HepG2 (cell line): ENCODE results near the gene CTSZ. TPM values are rescaled to one million over a fixed set of nuclear protein-coding genes. Genes with fewer than 3 reads are reported as not detected.

Experiments used
- BCL6 ChIP-seq: IDR thresholded peaks from 2 replicates; pipeline ENCODE4 v1.6.1; 2016; ENCODE audit warnings: missing genetic modification reagents, missing compliant biosample characterization
- BCLAF1 ChIP-seq: fragments of 450-650 bp; IDR thresholded peaks from 2 replicates; pipeline ENCODE4 v1.6.1; 2017; ENCODE audit warnings: mild to moderate bottlenecking
- HDAC1 ChIP-seq: sonication (generic); formaldehyde crosslinking; IDR thresholded peaks from 2 replicates; pipeline ENCODE4 v1.5.1; 2020; ENCODE audit warnings: mild to moderate bottlenecking, missing genetic modification reagents
- HNRNPK ChIP-seq: fragments of 200-400 bp; formaldehyde crosslinking; IDR thresholded peaks from 2 replicates; pipeline ENCODE4 v1.6.1; 2018; ENCODE audit warnings: low read length, low read depth, moderate library complexity, mild to moderate bottlenecking; ENCODE audit not compliant: poor library complexity, severe bottlenecking
- KDM5B ChIP-seq: sonication (generic); formaldehyde crosslinking; IDR thresholded peaks from 2 replicates; pipeline ENCODE4 v1.4.0; 2020; ENCODE audit warnings: missing genetic modification reagents, mild to moderate bottlenecking, borderline replicate concordance
- MNT ChIP-seq: fragments of 450-650 bp; IDR thresholded peaks from 2 replicates; pipeline ENCODE4 v1.6.1; 2016
- MZF1 ChIP-seq: sonication (generic); formaldehyde crosslinking; IDR thresholded peaks from 2 replicates; pipeline ENCODE4 v1.8.1; 2023; ENCODE audit warnings: mild to moderate bottlenecking, missing genetic modification reagents, borderline replicate concordance
- PAWR ChIP-seq: sonication (generic); formaldehyde crosslinking; IDR thresholded peaks from 2 replicates; pipeline ENCODE4 v1.4.0; 2020; ENCODE audit warnings: missing genetic modification reagents, mild to moderate bottlenecking, borderline replicate concordance
- SALL1 ChIP-seq: sonication (generic); formaldehyde crosslinking; IDR thresholded peaks from 2 replicates; pipeline ENCODE4 v1.8.0; 2022; ENCODE audit warnings: mild to moderate bottlenecking, missing genetic modification reagents
- SMAD1 ChIP-seq: sonication (generic); formaldehyde crosslinking; IDR thresholded peaks from 2 replicates; pipeline ENCODE4 v1.4.0; 2020; ENCODE audit warnings: missing genetic modification reagents, low read depth, mild to moderate bottlenecking, borderline replicate concordance
- SOX6 ChIP-seq, 2 experiments: fragments of 450-650 bp in 1 of 2; sonication (generic) in 1 of 2; formaldehyde crosslinking in 1 of 2; IDR thresholded peaks; 2 replicates each; pipeline versions ENCODE4 v1.4.0 to v1.6.1; 2017 to 2020; ENCODE audit warnings: antibody characterized with exemption in 1 of 2, mild to moderate bottlenecking in 1 of 2, missing genetic modification reagents in 1 of 2
- ZC3H13 ChIP-seq: sonication (generic); formaldehyde crosslinking; IDR thresholded peaks from 2 replicates; pipeline ENCODE4 v1.8.1; 2023; ENCODE audit warnings: mild to moderate bottlenecking, missing genetic modification reagents, moderate library complexity
- ZEB1 ChIP-seq: IDR thresholded peaks from 2 replicates; pipeline ENCODE4 v1.6.1; 2012; ENCODE audit warnings: mild to moderate bottlenecking, low read depth, inconsistent platforms; ENCODE audit not compliant: insufficient replicate concordance
- ZFP36L2 ChIP-seq: sonication (generic); formaldehyde crosslinking; IDR thresholded peaks from 2 replicates; pipeline ENCODE4 v1.4.0; 2020; ENCODE audit warnings: missing genetic modification reagents
- ZMYM3 ChIP-seq: sonication (generic); formaldehyde crosslinking; IDR thresholded peaks from 2 replicates; pipeline ENCODE4 v1.5.1; 2020; ENCODE audit warnings: mild to moderate bottlenecking, missing genetic modification reagents
- ZNF292 ChIP-seq: sonication (generic); formaldehyde crosslinking; IDR thresholded peaks from 2 replicates; pipeline ENCODE4 v1.8.1; 2022; ENCODE audit warnings: mild to moderate bottlenecking, low read depth, missing genetic modification reagents, borderline replicate concordance
- ZNF451 ChIP-seq: sonication (generic); formaldehyde crosslinking; IDR thresholded peaks from 2 replicates; pipeline ENCODE4 v1.5.0; 2020; ENCODE audit warnings: mild to moderate bottlenecking, missing genetic modification reagents
- ZNF704 ChIP-seq: sonication (generic); formaldehyde crosslinking; IDR thresholded peaks from 2 replicates; pipeline ENCODE4 v1.8.1; 2023; ENCODE audit warnings: mild to moderate bottlenecking, inconsistent platforms, moderate library complexity, missing genetic modification reagents, borderline replicate concordance
- ZNF891 ChIP-seq: sonication (generic); formaldehyde crosslinking; IDR thresholded peaks from 2 replicates; pipeline ENCODE4 v1.5.0; 2020; ENCODE audit warnings: mild to moderate bottlenecking, missing genetic modification reagents
- polyA plus RNA-seq, 8 experiments: library from polyadenylated mRNA; depleted of rRNA in 3 of 8; stranded (reverse) in 7 of 8; unstranded in 1 of 8; fragments of >200 nt; fragmentation: Illumina TruSeq in 4 of 8; extraction: Trizol in 4 of 8; gene quantifications; 2 replicates each; pipeline versions ENCODE4 v1.2.1 to v1.2.3, GENCODE V29; 2011 to 2016; ENCODE audit warnings: low read depth in 4 of 8, missing spikeins in 1 of 8, mixed read lengths in 1 of 8; ENCODE audit not compliant: insufficient read depth in 1 of 8
- total RNA-seq, 5 experiments: library from RNA; depleted of rRNA; stranded (reverse); fragments of >200 nt; fragmentation: Illumina TruSeq; extraction: Trizol; gene quantifications; 2 replicates each; pipeline ENCODE4 v1.2.3, GENCODE V29; 2016; ENCODE audit warnings: low read depth in 1 of 5
- TF ChIP-seq, protein P1 (sequence below): sonication (generic); formaldehyde crosslinking; IDR thresholded peaks from 2 replicates; pipeline ENCODE4 v1.5.1; 2020; ENCODE audit warnings: mild to moderate bottlenecking, moderate library complexity, missing genetic modification reagents
- TF ChIP-seq, protein P2 (sequence below): sonication (generic); formaldehyde crosslinking; IDR thresholded peaks from 2 replicates; pipeline ENCODE4 v1.5.0; 2020; ENCODE audit warnings: missing genetic modification reagents, mild to moderate bottlenecking, borderline replicate concordance

The CTSZ gene
- total and polyA plus RNA-seq, 2 of the 13 experiments (the other 11 are each of a cell fraction or from before 2014, with no cell fraction given), result 0.33 TPM; not detected in 1

- no peak for TF ChIP-seq PAWR (CRISPR knock-in tag)
- no peak for TF ChIP-seq ZFP36L2 (CRISPR knock-in tag)
- peak; percentile 56; the same call in 1 of the 2 replicates for TF ChIP-seq KDM5B (CRISPR knock-in tag)
- 0 out of 2 replicates have a peak, but pooled peaks have one; percentile 52 for TF ChIP-seq ZNF292 (CRISPR knock-in tag)
- no peak for TF ChIP-seq MNT
- TF ChIP-seq BCLAF1, result no peak
- TF ChIP-seq SMAD1 (CRISPR knock-in tag), result 0 out of 2 replicates have a peak, but pooled peaks have one; percentile 61
- TF ChIP-seq, protein P1, sequence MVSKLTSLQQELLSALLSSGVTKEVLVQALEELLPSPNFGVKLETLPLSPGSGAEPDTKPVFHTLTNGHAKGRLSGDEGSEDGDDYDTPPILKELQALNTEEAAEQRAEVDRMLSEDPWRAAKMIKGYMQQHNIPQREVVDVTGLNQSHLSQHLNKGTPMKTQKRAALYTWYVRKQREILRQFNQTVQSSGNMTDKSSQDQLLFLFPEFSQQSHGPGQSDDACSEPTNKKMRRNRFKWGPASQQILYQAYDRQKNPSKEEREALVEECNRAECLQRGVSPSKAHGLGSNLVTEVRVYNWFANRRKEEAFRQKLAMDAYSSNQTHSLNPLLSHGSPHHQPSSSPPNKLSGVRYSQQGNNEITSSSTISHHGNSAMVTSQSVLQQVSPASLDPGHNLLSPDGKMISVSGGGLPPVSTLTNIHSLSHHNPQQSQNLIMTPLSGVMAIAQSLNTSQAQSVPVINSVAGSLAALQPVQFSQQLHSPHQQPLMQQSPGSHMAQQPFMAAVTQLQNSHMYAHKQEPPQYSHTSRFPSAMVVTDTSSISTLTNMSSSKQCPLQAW (CRISPR knock-in tag), result peak; percentile 58; the same call in 1 of the 2 replicates
- TF ChIP-seq ZNF891 (CRISPR knock-in tag), result peak; percentile 63; the same call in 1 of the 2 replicates
- TF ChIP-seq ZNF451 (CRISPR knock-in tag), result 0 out of 2 replicates have a peak, but pooled peaks have one; percentile 47
- no peak for TF ChIP-seq SOX6 (IDR thresholded peaks at IDR 0.05)
- TF ChIP-seq SOX6 (CRISPR knock-in tag; IDR thresholded peaks at IDR 0.05), result peak; percentile 17; the same call in 1 of the 2 replicates
- no peak for TF ChIP-seq HNRNPK
- peak; percentile 17; the same call in 1 of the 2 replicates for TF ChIP-seq BCL6 (CRISPR knock-in tag)
- 0 out of 2 replicates have a peak, but pooled peaks have one; percentile 25 for TF ChIP-seq ZMYM3
- TF ChIP-seq ZC3H13 (CRISPR knock-in tag), result no peak
- peak; percentile 39; the same call in 1 of the 2 replicates for TF ChIP-seq HDAC1 (CRISPR knock-in tag)
- no peak for TF ChIP-seq ZEB1
- TF ChIP-seq SALL1 (CRISPR knock-in tag), result peak; percentile 30; the same call in 1 of the 2 replicates
- TF ChIP-seq, protein P2, sequence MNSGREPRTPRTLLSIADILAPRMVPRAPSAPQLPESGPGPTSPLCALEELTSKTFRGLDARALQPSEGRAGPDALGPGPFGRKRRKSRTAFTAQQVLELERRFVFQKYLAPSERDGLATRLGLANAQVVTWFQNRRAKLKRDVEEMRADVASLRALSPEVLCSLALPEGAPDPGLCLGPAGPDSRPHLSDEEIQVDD, result 0 out of 2 replicates have a peak, but pooled peaks have one; percentile 47
- no peak; the same call in 1 of the 2 replicates for TF ChIP-seq ZNF704 (CRISPR knock-in tag)
- TF ChIP-seq MZF1, result no peak
Measured at GRCh38 chr20:59002874-59003399, 4.1 kb downstream of the CTSZ start (continued).
